OCI-LY7 (cell line): ENCODE results near the gene SPPL2A.

Experiments
- CTCF ChIP-seq: fragments of 200-600 bp; sonication (generic); conservative IDR thresholded peaks from 2 replicates; pipeline ENCODE4 v1.5.1; 2014; ENCODE audit warnings: mild to moderate bottlenecking, antibody characterized with exemption, low read length, moderate library complexity, mixed read lengths
- EZH2phosphoT487 ChIP-seq: fragments of 200-600 bp; sonication (generic); IDR thresholded peaks from 2 replicates; pipeline ENCODE4 v1.6.1; 2018; ENCODE audit warnings: low read depth, borderline replicate concordance, mild to moderate bottlenecking, mixed run types, antibody characterized with exemption, low read length, moderate library complexity, mixed read lengths

GRCh38 chr15:50685976-50686468 is 79.5 kb downstream of the SPPL2A start:
- no peak for TF ChIP-seq CTCF
- no peak for TF ChIP-seq EZH2phosphoT487
